GM19324 (cell line): ENCODE results near the gene CHCT1.

ENCODE experiments used
- ATAC-seq: cut with Tn5 transposase; IDR thresholded peaks from one replicate; pipeline ENCODE4 v1.9.1; 2021; ENCODE audit warnings: mild to moderate bottlenecking, moderate library complexity; ENCODE audit not compliant: unreplicated experiment, low FRiP score

The CHCT1 gene

DNA sequence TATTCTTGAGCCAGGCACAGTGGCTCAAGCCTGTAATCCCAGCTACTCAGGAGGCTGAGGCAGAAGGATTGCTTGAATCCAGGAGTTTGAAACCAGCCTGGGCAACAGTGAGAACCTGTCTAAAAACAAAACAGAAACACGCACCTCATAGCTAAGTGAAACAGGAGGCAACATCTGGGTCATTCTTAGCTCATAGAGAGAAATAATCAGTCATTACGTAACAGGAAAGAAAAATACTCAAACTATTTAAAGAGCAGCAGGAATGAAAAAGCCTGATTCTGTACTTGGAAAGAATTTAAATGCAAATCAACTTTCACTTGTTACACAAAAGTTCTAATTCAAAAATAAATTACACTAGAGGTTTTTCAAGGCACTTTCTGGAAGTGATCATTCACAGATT, 17.2 kb downstream of the CHCT1 start:
- no peak for ATAC-seq

DNA sequence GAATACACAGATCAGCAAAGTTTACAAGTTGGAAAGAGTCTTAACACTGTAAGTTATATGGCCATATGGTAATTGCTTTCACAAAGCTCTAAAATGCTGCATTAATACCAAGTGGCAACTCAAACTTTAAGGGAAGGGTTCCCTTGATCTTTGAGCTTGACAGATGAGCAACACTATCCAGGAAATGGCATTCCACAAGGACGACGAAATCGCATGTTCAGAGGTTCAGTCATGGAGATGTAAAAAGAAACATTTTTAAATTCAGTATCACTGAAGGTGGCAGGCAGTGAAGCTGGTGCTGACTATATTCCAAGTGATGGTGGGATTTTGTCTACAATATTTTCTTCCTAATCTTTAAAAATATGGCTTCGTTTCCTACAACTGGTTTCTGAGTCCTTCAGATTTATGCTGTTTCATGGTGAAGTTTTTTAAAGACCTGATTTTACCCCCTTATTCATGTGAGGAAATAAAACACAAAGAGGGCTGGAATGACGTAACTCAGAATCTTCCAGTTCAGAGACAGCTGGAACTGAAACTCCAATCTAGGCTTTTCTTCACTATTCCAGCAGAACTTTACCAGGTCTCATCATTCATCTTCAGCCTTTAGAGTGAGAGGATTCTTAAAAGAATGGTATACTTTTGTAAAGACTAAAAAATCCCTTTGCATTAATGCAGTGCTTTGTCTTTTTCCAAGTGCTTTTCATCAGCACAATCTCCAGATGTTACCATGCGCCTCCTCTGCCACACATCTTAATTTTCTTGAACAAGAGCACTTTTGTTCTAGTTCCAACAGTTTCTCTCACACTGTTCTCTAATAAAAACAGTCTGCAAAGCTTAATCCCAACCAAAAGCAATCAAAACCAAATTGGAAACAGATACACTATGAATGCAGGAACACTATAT, 20.2 kb downstream of the CHCT1 start:
- no peak for ATAC-seq

DNA sequence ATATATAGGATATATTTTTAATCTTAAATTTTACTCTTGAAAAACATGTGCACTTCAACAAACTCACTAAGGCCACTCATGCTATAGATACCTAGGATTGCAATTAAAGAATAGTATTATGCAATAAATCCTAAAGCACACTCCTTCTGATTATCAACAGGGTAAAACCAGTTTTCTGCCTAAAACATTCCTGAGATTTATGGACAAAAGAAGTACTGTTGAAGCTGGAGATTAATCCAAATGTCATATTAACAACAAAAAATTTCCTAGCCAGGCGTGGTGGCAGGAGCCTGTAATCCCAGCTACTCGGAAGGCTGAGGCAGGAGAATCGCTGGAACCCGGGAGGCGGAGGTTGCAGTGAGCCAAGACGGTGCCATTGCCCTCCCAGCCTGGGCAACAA, 21.4 kb downstream of the CHCT1 start:
- ATAC-seq: no peak

DNA sequence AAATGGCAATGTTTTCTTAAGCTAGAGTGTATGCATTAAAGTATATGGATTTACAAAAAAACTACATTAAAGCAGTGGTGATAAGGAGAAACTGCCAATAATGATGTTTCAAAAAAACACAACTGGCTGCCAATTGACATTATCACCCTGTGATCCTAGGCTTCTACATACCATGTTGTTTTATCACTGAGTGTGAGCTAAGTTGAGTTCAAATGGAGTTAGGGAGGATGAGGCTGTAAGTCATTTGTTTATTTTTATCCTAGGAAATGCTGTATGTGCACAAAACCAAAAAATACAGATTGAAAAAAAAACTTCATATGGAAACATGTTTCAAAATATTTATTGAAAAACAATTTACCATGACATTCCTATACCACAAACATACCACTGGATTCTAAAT, 22.9 kb downstream of the CHCT1 start:
- no peak for ATAC-seq

DNA sequence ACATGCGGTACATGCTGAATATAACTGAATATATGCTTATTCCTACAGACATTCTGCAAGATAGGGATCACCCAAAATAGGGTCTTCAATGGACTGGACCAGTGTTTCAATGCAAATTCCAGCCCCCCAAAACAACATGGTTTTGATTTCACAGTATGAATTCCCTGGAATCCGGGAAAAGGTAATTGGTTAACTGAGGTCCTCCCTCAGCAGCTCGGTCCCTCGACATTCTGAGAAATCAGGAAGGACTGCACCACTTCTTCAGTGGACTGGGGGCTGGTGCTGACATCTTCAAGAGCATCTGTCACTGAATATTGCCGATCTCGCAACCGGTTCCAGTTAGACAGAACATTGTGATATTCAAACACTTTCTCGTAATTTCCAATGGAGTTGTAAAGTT, 25.1 kb downstream of the CHCT1 start:
- ATAC-seq: no peak

DNA sequence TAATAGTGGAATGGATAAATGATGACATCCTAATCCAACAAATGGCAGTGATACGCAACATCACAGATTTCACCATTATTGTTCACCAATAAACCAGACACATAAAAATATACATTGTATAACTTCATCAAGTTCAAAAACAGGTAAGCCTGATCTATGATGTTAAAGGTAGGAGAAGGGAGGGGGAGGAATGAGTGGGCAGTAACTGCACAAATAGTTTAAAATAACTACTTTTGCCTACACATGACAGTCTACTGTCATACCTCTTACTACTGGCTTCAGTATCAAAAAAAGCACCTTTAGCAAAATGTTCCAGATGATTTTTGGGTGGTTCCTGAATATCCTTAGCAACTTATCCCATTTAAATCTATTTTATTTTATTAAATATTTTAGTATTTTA, 28.8 kb downstream of the CHCT1 start:
- no peak for ATAC-seq

DNA sequence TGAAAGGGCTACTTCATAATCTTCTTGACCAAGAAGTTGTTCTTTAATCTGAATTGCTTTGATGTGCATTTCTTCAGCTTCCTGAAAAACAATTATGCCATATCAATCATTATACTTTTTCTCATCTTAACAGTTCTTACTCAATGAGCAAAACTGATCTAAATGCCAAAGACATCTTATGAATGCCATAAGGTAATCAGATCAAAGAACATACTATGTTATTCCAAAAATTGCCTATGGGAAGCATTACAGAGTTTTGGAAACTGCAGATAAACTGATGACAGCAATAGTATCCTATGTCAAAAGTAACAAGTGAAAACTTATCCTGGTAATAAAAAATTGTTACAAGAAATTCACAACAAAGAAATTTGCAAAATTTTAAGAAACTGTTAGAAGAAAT, 29.7 kb downstream of the CHCT1 start:
- no peak for ATAC-seq

DNA sequence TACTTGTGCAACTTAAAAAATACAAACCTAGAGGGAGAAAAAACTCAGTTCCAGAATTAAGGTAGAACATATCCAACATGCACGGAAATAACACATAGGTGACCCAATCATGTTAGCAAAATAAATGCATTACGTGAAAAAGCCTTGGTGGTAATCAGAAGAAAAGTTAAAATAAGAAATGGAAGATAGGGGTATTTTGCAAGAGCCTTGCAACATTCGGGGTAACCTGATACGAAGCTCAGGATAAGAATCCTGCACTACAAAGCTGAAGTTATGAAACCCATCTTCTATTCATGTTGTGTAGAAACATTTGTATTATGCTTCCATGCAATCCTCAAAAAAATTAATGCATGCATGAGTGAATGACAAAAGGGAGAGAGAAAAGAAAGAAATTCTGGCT, 33.1 kb downstream of the CHCT1 start:
- no peak for ATAC-seq

DNA sequence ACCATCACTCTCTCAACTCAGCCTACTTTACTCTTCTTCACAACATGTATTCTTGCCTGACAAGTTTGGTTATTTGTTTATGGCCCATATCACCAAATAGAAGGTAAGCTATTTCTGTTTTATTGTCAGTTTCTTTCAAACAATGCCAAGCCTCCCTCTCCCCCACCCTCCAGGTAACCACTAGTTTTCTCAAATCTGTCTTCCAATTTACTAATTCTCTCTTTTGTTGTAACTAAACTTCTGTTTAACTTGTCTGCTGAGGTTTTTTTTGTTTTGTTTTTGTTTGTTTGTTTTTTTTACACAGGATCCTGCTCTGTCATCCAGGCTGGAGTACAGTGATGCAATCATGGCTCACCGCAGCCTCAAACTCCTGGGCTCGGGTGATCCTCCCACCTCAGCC, 34.9 kb downstream of the CHCT1 start:
- no peak for ATAC-seq

DNA sequence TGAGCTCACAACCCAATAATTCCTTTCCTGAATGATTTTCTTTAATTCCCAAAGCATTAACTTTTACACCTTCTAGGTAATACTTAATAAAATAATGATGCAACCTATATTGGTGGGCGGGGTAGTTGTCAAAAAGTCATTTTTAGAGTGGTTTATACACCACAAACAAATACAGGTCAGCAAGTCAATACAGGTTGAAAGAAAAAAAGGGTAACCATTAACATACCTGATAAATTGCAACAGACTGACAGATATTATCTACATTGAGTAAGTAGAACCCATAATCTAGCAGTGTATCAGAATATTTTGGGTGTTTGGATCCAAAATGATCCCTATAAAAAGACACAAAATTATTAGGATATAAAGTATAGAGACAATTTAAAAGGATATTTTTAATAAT, 39.3 kb downstream of the CHCT1 start:
- no peak for ATAC-seq

DNA sequence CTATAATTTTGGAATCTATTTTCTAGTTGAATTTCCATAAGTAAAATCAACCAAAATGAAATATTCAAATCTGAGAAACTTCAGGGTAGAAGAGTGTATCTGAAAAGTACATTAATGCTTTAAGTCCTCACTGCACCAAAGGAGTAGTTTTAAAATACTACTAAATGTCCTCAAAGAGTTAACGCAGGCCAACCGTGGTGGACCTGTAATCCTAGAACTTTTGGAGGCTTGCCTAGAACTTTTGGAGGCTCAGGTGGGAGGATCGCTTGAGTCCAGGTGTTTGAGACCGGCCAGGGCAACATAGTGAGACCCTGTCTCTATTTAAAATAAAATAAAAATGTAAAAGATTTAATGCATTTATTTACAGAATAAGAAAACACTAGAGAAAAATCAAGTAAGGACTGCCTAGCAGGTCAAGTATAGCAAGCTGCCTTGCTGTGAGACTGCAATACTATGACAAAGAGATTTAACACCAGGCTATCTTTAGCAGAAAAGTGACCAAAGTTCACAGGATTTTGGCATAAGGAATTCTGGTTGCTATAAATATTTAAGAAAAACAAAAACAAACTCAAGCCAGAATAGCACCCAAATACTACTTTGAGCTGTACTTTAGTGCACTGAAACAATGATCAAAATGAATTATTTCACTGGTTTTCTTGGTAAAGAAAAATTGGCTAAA, 41.0 kb downstream of the CHCT1 start:
- ATAC-seq: no peak

DNA sequence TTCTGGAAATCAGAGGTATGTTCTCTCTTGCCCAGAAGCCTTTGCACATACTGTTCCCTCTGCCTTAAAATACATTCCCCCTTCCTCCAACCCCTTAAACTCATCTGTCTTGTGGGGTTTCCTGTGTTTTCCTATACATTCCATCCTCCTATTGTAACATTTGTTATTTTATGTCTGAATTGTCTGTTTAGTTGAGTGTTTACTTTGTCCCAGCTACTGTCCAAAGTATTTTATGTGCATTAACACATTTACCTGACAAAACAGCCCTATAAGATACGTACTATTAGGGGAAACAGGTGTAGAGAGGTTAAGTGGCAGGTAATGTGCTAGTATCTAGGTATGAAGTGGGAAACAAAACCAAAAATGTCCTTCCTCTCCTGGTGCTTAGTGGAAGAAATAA, 42.1 kb downstream of the CHCT1 start:
- ATAC-seq: no peak

DNA sequence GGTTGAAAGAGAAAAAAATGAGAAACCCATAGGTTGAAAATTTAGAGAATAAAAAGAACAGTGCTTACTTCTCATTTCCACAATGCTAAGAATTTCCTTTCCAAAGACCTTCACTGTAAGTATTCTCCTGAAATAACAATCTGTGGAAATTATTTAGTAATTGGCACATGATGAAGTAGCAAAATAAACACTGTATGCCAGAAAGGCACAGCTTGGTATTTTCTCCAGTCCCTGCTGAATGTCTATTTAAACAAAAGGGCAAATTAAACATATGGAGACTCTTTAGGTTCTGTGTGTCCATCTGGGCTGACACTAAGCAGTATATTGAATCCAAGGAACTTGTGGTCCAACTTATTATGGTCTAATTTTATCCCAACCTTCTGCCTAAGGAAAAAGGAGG, 46.1 kb downstream of the CHCT1 start:
- ATAC-seq: no peak

DNA sequence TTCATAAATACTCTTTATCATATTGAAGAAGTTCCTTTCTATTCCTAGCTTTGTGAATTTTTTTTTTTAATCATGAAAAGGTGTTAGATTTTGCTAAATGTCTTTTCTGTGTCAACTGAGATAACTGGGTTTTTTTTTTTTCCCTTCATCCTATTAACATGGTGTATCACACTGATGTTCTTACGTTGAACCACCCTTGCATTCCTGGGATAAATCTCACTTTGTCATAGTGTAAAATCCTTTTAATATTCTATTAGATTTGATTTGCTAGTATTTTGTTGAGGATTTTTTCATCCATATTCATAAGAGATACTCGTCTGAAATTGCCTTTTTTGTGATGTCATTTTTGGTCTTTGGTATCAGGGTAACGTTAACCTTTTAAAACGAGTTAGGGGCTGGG, 49.2 kb downstream of the CHCT1 start:
- no peak for ATAC-seq

DNA sequence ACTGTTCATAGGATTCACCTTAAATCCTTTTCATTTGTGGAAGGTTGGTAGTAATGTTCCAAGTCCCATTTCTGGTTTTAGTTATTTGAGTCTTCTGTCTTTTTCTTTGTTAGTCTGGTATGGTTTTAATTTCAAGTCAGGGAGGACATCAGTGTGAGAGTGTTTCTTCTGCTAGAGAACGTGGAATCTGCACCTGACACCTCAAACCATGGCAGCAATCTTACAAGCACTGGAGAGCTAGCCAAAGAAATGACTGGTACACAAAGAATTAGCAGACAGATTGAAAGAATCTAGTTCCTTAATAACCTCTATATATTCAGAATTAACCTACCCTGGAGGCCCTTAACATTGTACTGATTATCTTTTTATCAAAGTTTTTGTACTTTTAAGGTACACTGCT, 50.2 kb downstream of the CHCT1 start:
- no peak for ATAC-seq

DNA sequence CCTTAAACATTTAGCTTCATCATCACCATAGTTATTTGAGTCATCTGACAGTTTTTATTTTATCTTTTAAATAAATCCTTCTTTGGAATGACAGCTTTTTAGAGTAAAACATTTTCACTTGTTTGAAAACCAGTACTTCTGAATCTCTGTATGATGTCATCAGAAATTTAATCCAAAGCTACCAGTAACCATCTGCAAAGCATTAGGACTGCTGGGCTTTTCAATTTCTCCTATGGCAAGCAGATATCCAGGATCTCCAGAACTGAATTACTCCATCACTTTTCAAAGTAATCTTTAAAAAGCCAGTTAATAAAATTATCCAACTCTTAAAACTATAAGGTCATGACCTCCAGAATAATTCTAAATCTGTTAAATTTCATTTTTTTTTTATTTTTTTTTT, 51.5 kb downstream of the CHCT1 start:
- ATAC-seq: no peak
